IPS DF 6.9 (cell line): ENCODE results near the gene CBY2.

ENCODE experiments used
- DNase-seq: peaks from one replicate; pipeline ENCODE4 v3.0.0-alpha.2; 2013; ENCODE audit warnings: low read depth, low spot score
- H3K27ac ChIP-seq: one replicate; pipeline ENCODE4 v1.5.1; 2013; ENCODE audit warnings: low read length, control low read depth
- H3K27me3 ChIP-seq: 2 replicates; pipeline ENCODE4 v1.6.1; 2013; ENCODE audit warnings: mild to moderate bottlenecking, low read length; ENCODE audit not compliant: control insufficient read depth, insufficient read depth
- H3K36me3 ChIP-seq: 2 replicates; pipeline ENCODE4 v1.6.1; 2013; ENCODE audit warnings: low read length; ENCODE audit not compliant: control insufficient read depth, insufficient read depth
- H3K4me1 ChIP-seq: 2 replicates; pipeline ENCODE4 v1.6.1; 2013; ENCODE audit warnings: low read length; ENCODE audit not compliant: control insufficient read depth, insufficient read depth
- H3K4me3 ChIP-seq: 2 replicates; pipeline ENCODE4 v1.5.1; 2013; ENCODE audit warnings: mild to moderate bottlenecking, low read length
- H3K9me3 ChIP-seq: 2 replicates; pipeline ENCODE4 v1.6.1; 2013; ENCODE audit warnings: low read length, inconsistent platforms; ENCODE audit not compliant: control insufficient read depth, insufficient read depth
- WGBS: extraction: QIAGEN DNeasy Blood & Tissue Kit; methylation state at CpG from one replicate; pipeline ENCODE4 v1.1.7; 2013; ENCODE audit warnings: mixed read lengths, missing lambda C conversion rate; ENCODE audit not compliant: insufficient read length, insufficient coverage; 5-methylcytosine and 5-hydroxymethylcytosine counted together

The CBY2 gene

GRCh38 chr13:45678282-45678681, 23.8 kb upstream of the CBY2 start:
- peak; percentile 18 for DNase-seq
- Histone ChIP-seq H3K27me3 (no peaks in the 10 kb centered on the region), H3K4me3 (no peak overlapping the region), H3K27ac (no peak overlapping the region), H3K4me1 (peaks cover 3% of the 10 kb centered on the region), H3K36me3 (no peaks in the 10 kb centered on the region), H3K9me3 (no peaks in the 10 kb centered on the region)

GRCh38 chr13:45681113-45681512, 21.0 kb upstream of the CBY2 start:
- H3K27ac ChIP-seq: no peak overlapping the region
- H3K9me3 ChIP-seq: no peaks in the 10 kb centered on the region
- DNase-seq: no peak
- no peak overlapping the region for H3K4me3 ChIP-seq
- H3K36me3 ChIP-seq: no peaks in the 10 kb centered on the region
- no CpG with 5 or more reads among the region's 6 CpGs for WGBS
- H3K27me3 ChIP-seq: no peaks in the 10 kb centered on the region
- peaks cover 3% of the 10 kb centered on the region for H3K4me1 ChIP-seq

- no peak for DNase-seq
- Histone ChIP-seq H3K4me1 (peaks cover 3% of the 10 kb centered on the region), H3K9me3 (no peaks in the 10 kb centered on the region), H3K4me3 (no peak overlapping the region), H3K36me3 (no peaks in the 10 kb centered on the region), H3K27ac (no peak overlapping the region), H3K27me3 (no peaks in the 10 kb centered on the region)
- no CpG with 5 or more reads among the region's 3 CpGs for WGBS
Measured at GRCh38 chr13:45682494-45683008, 19.6 kb upstream of the CBY2 start.

- no CpG with 5 or more reads among the region's 3 CpGs for WGBS
- Histone ChIP-seq H3K4me1 (peaks cover 2% of the 10 kb centered on the region), H3K27ac (no peak overlapping the region), H3K4me3 (no peak overlapping the region), H3K9me3 (no peaks in the 10 kb centered on the region), H3K36me3 (no peaks in the 10 kb centered on the region), H3K27me3 (no peaks in the 10 kb centered on the region)
- no peak for DNase-seq
Measured at GRCh38 chr13:45683701-45684100, 18.4 kb upstream of the CBY2 start.

GRCh38 chr13:45688577-45688976, 13.5 kb upstream of the CBY2 start:
- Histone ChIP-seq H3K4me3 (no peak overlapping the region), H3K36me3 (no peaks in the 10 kb centered on the region), H3K27ac (no peak overlapping the region), H3K4me1 (no peaks in the 10 kb centered on the region), H3K27me3 (no peaks in the 10 kb centered on the region), H3K9me3 (no peaks in the 10 kb centered on the region)
- no peak for DNase-seq
- no CpG with 5 or more reads among the region's 4 CpGs for WGBS

- no CpG with 5 or more reads among the region's 2 CpGs for WGBS
- no peaks in the 10 kb centered on the region for H3K9me3 ChIP-seq
- no peak overlapping the region for H3K27ac ChIP-seq
- DNase-seq: no peak
- H3K27me3 ChIP-seq: no peaks in the 10 kb centered on the region
- no peaks in the 10 kb centered on the region for H3K4me1 ChIP-seq
- H3K4me3 ChIP-seq: no peak overlapping the region
- H3K36me3 ChIP-seq: no peaks in the 10 kb centered on the region
Measured at GRCh38 chr13:45690636-45691035, 11.5 kb upstream of the CBY2 start.

GRCh38 chr13:45691251-45691650, 10.9 kb upstream of the CBY2 start:
- no CpG with 5 or more reads among the region's 4 CpGs for WGBS
- no peak overlapping the region for H3K27ac ChIP-seq
- H3K4me1 ChIP-seq: no peaks in the 10 kb centered on the region
- H3K9me3 ChIP-seq: no peaks in the 10 kb centered on the region
- no peak for DNase-seq
- no peak overlapping the region for H3K4me3 ChIP-seq
- no peaks in the 10 kb centered on the region for H3K36me3 ChIP-seq
- H3K27me3 ChIP-seq: no peaks in the 10 kb centered on the region

- no peak overlapping the region for H3K27ac ChIP-seq
- H3K27me3 ChIP-seq: no peaks in the 10 kb centered on the region
- H3K4me1 ChIP-seq: no peaks in the 10 kb centered on the region
- H3K9me3 ChIP-seq: no peaks in the 10 kb centered on the region
- H3K4me3 ChIP-seq: no peak overlapping the region
- no peaks in the 10 kb centered on the region for H3K36me3 ChIP-seq
- WGBS: no CpG with 5 or more reads among the region's 1 CpG
- no peak for DNase-seq
Measured at GRCh38 chr13:45691667-45692066, 10.5 kb upstream of the CBY2 start.

- H3K27ac ChIP-seq: no peak overlapping the region
- H3K27me3 ChIP-seq: no peaks in the 10 kb centered on the region
- no peak for DNase-seq
- no peaks in the 10 kb centered on the region for H3K4me1 ChIP-seq
- WGBS: no CpG with 5 or more reads among the region's 5 CpGs
- H3K4me3 ChIP-seq: no peak overlapping the region
- H3K36me3 ChIP-seq: no peaks in the 10 kb centered on the region
- no peaks in the 10 kb centered on the region for H3K9me3 ChIP-seq
Measured at GRCh38 chr13:45695198-45695730, 6.9 kb upstream of the CBY2 start.

GRCh38 chr13:45696610-45697226, 5.4 kb upstream of the CBY2 start:
- no peaks in the 10 kb centered on the region for H3K36me3 ChIP-seq
- no peaks in the 10 kb centered on the region for H3K4me1 ChIP-seq
- no peak overlapping the region for H3K27ac ChIP-seq
- no CpG with 5 or more reads among the region's 2 CpGs for WGBS
- H3K4me3 ChIP-seq: no peak overlapping the region
- no peak for DNase-seq
- no peaks in the 10 kb centered on the region for H3K9me3 ChIP-seq
- no peaks in the 10 kb centered on the region for H3K27me3 ChIP-seq
